ENCODE results near the gene FIGNL1. TPM values are rescaled to one million over a fixed set of nuclear protein-coding genes. Genes with fewer than 3 reads are reported as not detected.

Gene FIGNL1
- total and polyA plus RNA-seq, 7 experiments from 2014 or later, result 7.7 to 30.2 (median 10.3) TPM

GRCh38 chr7:50492770-50493519 is 42.8 kb upstream of the FIGNL1 start:
- CTCF ChIA-PET, result no interaction called here
- H3K27ac Mint-ChIP-seq, result no peak overlapping the region
- Histone ChIP-seq H3K4me1 (ENCODE audit: control insufficient read depth in 2 of 2, insufficient read depth in 2 of 2, low read length in 2 of 2) (no peaks in the 10 kb centered on the region), H3K4me3 (ENCODE audit: low read length) (no peak overlapping the region), H3K36me3 (ENCODE audit: control insufficient read depth in 2 of 3, insufficient read depth in 3 of 3, low read length in 3 of 3) (no peaks in the 10 kb centered on the region), H3K9me3 (ENCODE audit: control insufficient read depth in 2 of 3, low read length in 3 of 3) (no peaks in the 10 kb centered on the region), H3K27ac (ENCODE audit: low read depth, low read length) (no peak overlapping the region), H3K27me3 (ENCODE audit: control insufficient read depth in 2 of 2, insufficient read depth in 2 of 2, low read length in 2 of 2) (no peaks in the 10 kb centered on the region)
- peaks cover 0 to 43% (median 11%) of the 10 kb centered on the region in 5 donors for H3K27me3 Mint-ChIP-seq
- no peaks in the 10 kb centered on the region for H3K4me1 Mint-ChIP-seq
- intact Hi-C loops (cut with micrococcal nuclease), result no loop called here
- no peak for DNase-seq
- H3K9me3 Mint-ChIP-seq, result no peaks in the 10 kb centered on the region
- H3K4me3 Mint-ChIP-seq, result no peak overlapping the region
- no peaks in the 10 kb centered on the region for H3K36me3 Mint-ChIP-seq
- POLR2A ChIA-PET, result no interaction called here
- ATAC-seq, result no peak

DNA sequence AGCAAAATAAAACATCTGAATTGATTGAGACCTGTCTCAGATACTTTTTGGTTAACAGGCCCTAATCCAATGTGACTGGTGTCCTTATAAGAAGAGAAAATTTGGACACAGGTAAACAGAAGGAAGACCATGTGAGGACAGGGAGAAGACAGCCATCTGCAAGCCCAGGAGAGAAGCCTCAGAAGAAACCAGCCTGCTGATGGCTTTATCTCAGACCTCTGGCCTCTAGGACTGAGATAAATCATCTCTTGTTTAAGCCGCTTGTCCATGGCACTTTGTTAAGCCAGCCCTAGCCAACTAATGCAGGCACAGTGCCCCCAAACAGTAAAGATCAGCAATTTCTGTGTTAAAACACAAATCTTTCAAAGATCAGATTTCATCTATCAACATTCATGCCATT is 41.8 kb upstream of the FIGNL1 start:
- no peak for ATAC-seq
- intact Hi-C loops (cut with micrococcal nuclease), result no loop called here
- no peaks in the 10 kb centered on the region for H3K36me3 Mint-ChIP-seq
- H3K27ac ChIP-seq (ENCODE audit: low read depth, low read length), result no peak overlapping the region
- H3K27me3 ChIP-seq (ENCODE audit: control insufficient read depth in 2 of 2, insufficient read depth in 2 of 2, low read length in 2 of 2), result no peaks in the 10 kb centered on the region
- no peak for DNase-seq
- ChIA-PET POLR2A (no interaction called here), CTCF (no interaction called here)
- H3K4me3 ChIP-seq (ENCODE audit: low read length), result no peak overlapping the region
- peaks cover 0 to 37% (median 11%) of the 10 kb centered on the region in 5 donors for H3K27me3 Mint-ChIP-seq
- H3K9me3 ChIP-seq (ENCODE audit: control insufficient read depth in 2 of 3, low read length in 3 of 3), result no peaks in the 10 kb centered on the region
- no peaks in the 10 kb centered on the region for H3K36me3 ChIP-seq (ENCODE audit: control insufficient read depth in 2 of 3, insufficient read depth in 3 of 3, low read length in 3 of 3)
- no peak overlapping the region for H3K4me3 Mint-ChIP-seq
- H3K27ac Mint-ChIP-seq, result no peak overlapping the region
- H3K4me1 ChIP-seq (ENCODE audit: control insufficient read depth in 2 of 2, insufficient read depth in 2 of 2, low read length in 2 of 2), result no peaks in the 10 kb centered on the region
- no peaks in the 10 kb centered on the region for H3K4me1 Mint-ChIP-seq
- no peaks in the 10 kb centered on the region for H3K9me3 Mint-ChIP-seq

DNA sequence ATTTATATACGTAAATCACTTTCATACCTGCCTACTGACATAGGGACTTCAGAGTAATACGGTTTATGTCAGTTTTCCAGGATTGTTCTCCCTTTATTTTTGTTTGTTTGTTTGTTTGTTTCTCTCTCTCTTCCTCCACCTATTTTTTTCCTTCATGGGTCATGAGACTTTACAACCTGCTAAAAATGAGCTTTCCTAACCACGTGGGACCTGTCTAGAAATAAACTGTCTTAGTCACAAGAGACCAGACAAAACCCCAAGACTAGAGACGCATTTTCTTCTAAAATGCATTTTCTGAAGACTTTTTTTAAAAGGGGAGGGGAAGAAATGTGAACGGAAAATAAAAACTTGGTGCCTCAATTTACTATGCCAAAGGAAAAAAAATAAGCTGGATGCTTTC is 41.1 kb upstream of the FIGNL1 start:
- no peak for DNase-seq
- ChIA-PET CTCF (no interaction called here), POLR2A (no interaction called here)
- H3K36me3 Mint-ChIP-seq, result no peaks in the 10 kb centered on the region
- ATAC-seq, result no peak
- Histone ChIP-seq H3K27me3 (ENCODE audit: control insufficient read depth in 2 of 2, insufficient read depth in 2 of 2, low read length in 2 of 2) (no peaks in the 10 kb centered on the region), H3K4me3 (ENCODE audit: low read length) (no peak overlapping the region), H3K36me3 (ENCODE audit: control insufficient read depth in 2 of 3, insufficient read depth in 3 of 3, low read length in 3 of 3) (no peaks in the 10 kb centered on the region), H3K9me3 (ENCODE audit: control insufficient read depth in 2 of 3, low read length in 3 of 3) (no peaks in the 10 kb centered on the region), H3K4me1 (ENCODE audit: control insufficient read depth in 2 of 2, insufficient read depth in 2 of 2, low read length in 2 of 2) (no peaks in the 10 kb centered on the region), H3K27ac (ENCODE audit: low read depth, low read length) (no peak overlapping the region)
- no peaks in the 10 kb centered on the region for H3K9me3 Mint-ChIP-seq
- no peak overlapping the region for H3K4me3 Mint-ChIP-seq
- H3K4me1 Mint-ChIP-seq, result no peaks in the 10 kb centered on the region
- no peak overlapping the region for H3K27ac Mint-ChIP-seq
- H3K27me3 Mint-ChIP-seq, result peaks cover 0 to 35% (median 11%) of the 10 kb centered on the region in 5 donors
- intact Hi-C loops (cut with micrococcal nuclease), result no loop called here

GRCh38 chr7:50488379-50488778 is 38.2 kb upstream of the FIGNL1 start:
- Mint-ChIP-seq H3K9me3 (no peaks in the 10 kb centered on the region), H3K27me3 (peaks cover 4 to 46% (median 9%) of the 10 kb centered on the region in 5 donors), H3K4me1 (no peaks in the 10 kb centered on the region), H3K36me3 (no peaks in the 10 kb centered on the region), H3K4me3 (no peak overlapping the region), H3K27ac (no peak overlapping the region)
- no peaks in the 10 kb centered on the region for H3K9me3 ChIP-seq (ENCODE audit: control insufficient read depth in 2 of 3, low read length in 3 of 3)
- intact Hi-C loops (cut with micrococcal nuclease), result no loop called here
- no peak overlapping the region for H3K27ac ChIP-seq (ENCODE audit: low read depth, low read length)
- no peaks in the 10 kb centered on the region for H3K36me3 ChIP-seq (ENCODE audit: control insufficient read depth in 2 of 3, insufficient read depth in 3 of 3, low read length in 3 of 3)
- H3K4me1 ChIP-seq (ENCODE audit: control insufficient read depth in 2 of 2, insufficient read depth in 2 of 2, low read length in 2 of 2), result no peaks in the 10 kb centered on the region
- DNase-seq, result no peak
- H3K27me3 ChIP-seq (ENCODE audit: control insufficient read depth in 2 of 2, insufficient read depth in 2 of 2, low read length in 2 of 2), result no peaks in the 10 kb centered on the region
- ChIA-PET CTCF (no interaction called here), POLR2A (no interaction called here)
- no peak for ATAC-seq
- no peak overlapping the region for H3K4me3 ChIP-seq (ENCODE audit: low read length)

DNA sequence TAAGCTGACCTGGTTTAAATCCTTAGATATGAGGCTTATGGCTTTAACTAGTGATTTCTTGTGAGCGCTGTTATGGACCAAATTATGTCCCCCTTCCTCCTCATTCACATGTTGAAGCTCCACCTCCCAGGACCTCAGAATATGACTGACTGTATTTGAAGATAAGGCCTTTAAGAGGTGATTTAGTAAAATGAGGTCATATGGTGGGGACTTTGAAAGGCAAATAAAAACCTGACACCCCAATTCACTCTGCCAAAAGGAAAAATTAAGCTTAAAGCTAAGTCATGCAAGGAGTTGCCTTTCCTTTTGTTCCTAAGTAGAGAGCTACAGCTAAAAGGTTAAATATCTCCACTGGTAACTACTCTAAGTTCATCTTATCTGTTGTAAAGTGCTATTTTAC is 36.4 kb upstream of the FIGNL1 start:
- Histone ChIP-seq H3K4me3 (ENCODE audit: low read length) (no peak overlapping the region), H3K36me3 (ENCODE audit: control insufficient read depth in 2 of 3, insufficient read depth in 3 of 3, low read length in 3 of 3) (no peaks in the 10 kb centered on the region), H3K27ac (ENCODE audit: low read depth, low read length) (no peak overlapping the region), H3K27me3 (ENCODE audit: control insufficient read depth in 2 of 2, insufficient read depth in 2 of 2, low read length in 2 of 2) (no peaks in the 10 kb centered on the region), H3K4me1 (ENCODE audit: control insufficient read depth in 2 of 2, insufficient read depth in 2 of 2, low read length in 2 of 2) (no peaks in the 10 kb centered on the region), H3K9me3 (ENCODE audit: control insufficient read depth in 2 of 3, low read length in 3 of 3) (no peaks in the 10 kb centered on the region)
- H3K9me3 Mint-ChIP-seq, result no peaks in the 10 kb centered on the region
- no peak overlapping the region for H3K27ac Mint-ChIP-seq
- DNase-seq (no peak), ATAC-seq (no peak)
- intact Hi-C loops (cut with micrococcal nuclease), result no loop called here
- ChIA-PET POLR2A (no interaction called here), CTCF (interaction anchor here (0.8 to 1.3 kb wide), 2 partner anchors 13 to 18 kb away, joined by 3 read pairs; no protein-coding TSS in a partner anchor)
- H3K27me3 Mint-ChIP-seq, result peaks cover 0 to 43% (median 4%) of the 10 kb centered on the region in 5 donors
- H3K36me3 Mint-ChIP-seq, result no peaks in the 10 kb centered on the region
- H3K4me1 Mint-ChIP-seq, result no peaks in the 10 kb centered on the region
- no peak overlapping the region for H3K4me3 Mint-ChIP-seq

DNA sequence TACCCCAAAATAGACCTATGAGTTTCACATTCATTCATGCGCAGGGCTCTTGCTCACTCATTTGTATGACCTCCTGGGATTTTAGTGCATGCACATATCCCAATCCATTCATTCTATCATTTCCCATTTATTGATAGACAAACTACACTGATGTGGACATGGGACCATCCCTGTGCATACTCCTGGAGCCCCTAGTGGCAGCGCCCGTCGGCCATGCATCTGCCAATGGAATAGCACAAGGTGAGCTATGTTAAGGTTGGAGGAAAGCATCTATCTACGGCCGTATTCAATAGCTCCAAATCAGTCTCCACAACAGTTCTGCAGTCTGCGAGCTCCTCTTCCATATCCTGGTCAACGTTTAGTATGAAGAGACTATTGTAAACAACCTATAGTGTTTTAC is 31.7 kb upstream of the FIGNL1 start:
- CTCF ChIA-PET, result no interaction called here
- Histone ChIP-seq H3K9me3 (ENCODE audit: control insufficient read depth in 2 of 3, low read length in 3 of 3) (no peaks in the 10 kb centered on the region), H3K36me3 (ENCODE audit: control insufficient read depth in 2 of 3, insufficient read depth in 3 of 3, low read length in 3 of 3) (no peaks in the 10 kb centered on the region), H3K4me1 (ENCODE audit: control insufficient read depth in 2 of 2, insufficient read depth in 2 of 2, low read length in 2 of 2) (no peaks in the 10 kb centered on the region), H3K4me3 (ENCODE audit: low read length) (no peak overlapping the region), H3K27ac (ENCODE audit: low read depth, low read length) (no peak overlapping the region), H3K27me3 (ENCODE audit: control insufficient read depth in 2 of 2, insufficient read depth in 2 of 2, low read length in 2 of 2) (no peaks in the 10 kb centered on the region)
- no peaks in the 10 kb centered on the region for H3K36me3 Mint-ChIP-seq
- no peaks in the 10 kb centered on the region for H3K9me3 Mint-ChIP-seq
- no peak for ATAC-seq
- peaks cover 0 to 34% (median 0%) of the 10 kb centered on the region in 5 donors for H3K27me3 Mint-ChIP-seq
- no peak for DNase-seq
- no peak overlapping the region for H3K27ac Mint-ChIP-seq
- H3K4me1 Mint-ChIP-seq, result no peaks in the 10 kb centered on the region
- intact Hi-C loops (cut with micrococcal nuclease), result no loop called here
- no peak overlapping the region for H3K4me3 Mint-ChIP-seq
- POLR2A ChIA-PET, result no interaction called here

DNA sequence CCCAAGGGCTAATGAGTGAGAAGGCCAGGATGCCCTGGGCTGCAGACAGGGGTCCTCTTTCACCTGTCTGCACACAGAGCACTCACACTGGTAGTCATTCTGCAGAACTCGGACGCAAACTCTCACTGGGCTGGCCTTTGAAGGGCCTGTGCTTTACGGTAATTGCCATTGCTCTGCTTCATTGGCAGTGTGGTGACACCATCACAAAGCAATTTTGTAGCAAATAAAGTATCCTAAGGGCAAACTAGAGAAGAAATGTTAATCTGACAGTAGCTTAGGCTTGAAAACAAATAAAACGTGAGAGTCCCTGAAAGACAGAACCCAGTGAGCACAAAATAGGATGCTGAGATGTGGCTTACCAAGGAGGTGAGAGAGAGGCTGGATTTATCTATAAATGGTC is 30.6 kb upstream of the FIGNL1 start:
- Mint-ChIP-seq H3K36me3 (no peaks in the 10 kb centered on the region), H3K9me3 (no peaks in the 10 kb centered on the region), H3K4me3 (no peak overlapping the region), H3K4me1 (no peaks in the 10 kb centered on the region), H3K27me3 (peaks cover 0 to 26% (median 0%) of the 10 kb centered on the region in 5 donors), H3K27ac (no peak overlapping the region)
- Histone ChIP-seq H3K9me3 (ENCODE audit: control insufficient read depth in 2 of 3, low read length in 3 of 3) (no peaks in the 10 kb centered on the region), H3K27ac (ENCODE audit: low read depth, low read length) (no peak overlapping the region), H3K4me1 (ENCODE audit: control insufficient read depth in 2 of 2, insufficient read depth in 2 of 2, low read length in 2 of 2) (no peaks in the 10 kb centered on the region), H3K27me3 (ENCODE audit: control insufficient read depth in 2 of 2, insufficient read depth in 2 of 2, low read length in 2 of 2) (no peaks in the 10 kb centered on the region), H3K36me3 (ENCODE audit: control insufficient read depth in 2 of 3, insufficient read depth in 3 of 3, low read length in 3 of 3) (no peaks in the 10 kb centered on the region), H3K4me3 (ENCODE audit: low read length) (no peak overlapping the region)
- ChIA-PET CTCF (no interaction called here), POLR2A (no interaction called here)
- intact Hi-C loops (cut with micrococcal nuclease), result no loop called here
- no peak for ATAC-seq
- DNase-seq, result no peak

All from naive thymus-derived CD4-positive, alpha-beta T cell (primary cell).